Neural cell (in vitro differentiated cells): ENCODE results near the gene CRYGD. TPM values are rescaled to one million over a fixed set of nuclear protein-coding genes. Genes with fewer than 3 reads are reported as not detected.

Experiments
- H2AFZ ChIP-seq: fragments of 200-600, 300-800 bp; sonication (generic), shearing (Covaris generic); 2 replicates; pipeline ENCODE4 v1.6.0; 2014; ENCODE audit warnings: low read depth, mild to moderate bottlenecking, antibody characterized with exemption, low read length, moderate library complexity
- H3F3A ChIP-seq: fragments of 200-600 bp; shearing (Covaris generic); 2 replicates; pipeline ENCODE4 v1.6.1; 2016; ENCODE audit warnings: mild to moderate bottlenecking, moderate library complexity, mixed read lengths, antibody characterized with exemption, low read length; ENCODE audit not compliant: insufficient read depth, poor library complexity, severe bottlenecking
- H3K27ac ChIP-seq: fragments of 200-600, 300-800 bp; sonication (generic), shearing (Covaris generic); 2 replicates; pipeline ENCODE4 v1.5.1; 2014; ENCODE audit warnings: mild to moderate bottlenecking, low read length, moderate library complexity
- H3K27me3 ChIP-seq: fragments of 300-800, 200-600 bp; sonication (generic), shearing (Covaris generic); 2 replicates; pipeline ENCODE4 v1.6.0; 2014; ENCODE audit warnings: mild to moderate bottlenecking, low read depth, low read length, moderate library complexity; ENCODE audit not compliant: insufficient read depth
- H3K36me3 ChIP-seq: fragments of 300-800, 200-600 bp; sonication (generic), shearing (Covaris generic); 2 replicates; pipeline ENCODE4 v1.5.1; 2014; ENCODE audit warnings: mild to moderate bottlenecking, antibody characterized with exemption, low read length, moderate library complexity; ENCODE audit not compliant: insufficient read depth
- H3K4me2 ChIP-seq: fragments of 300-800, 200-600 bp; sonication (generic), shearing (Covaris generic); 2 replicates; pipeline ENCODE4 v1.6.0; 2014; ENCODE audit warnings: mild to moderate bottlenecking, low read length
- H3K4me3 ChIP-seq: fragments of 300-800, 200-600 bp; sonication (generic), shearing (Covaris generic); 2 replicates; pipeline ENCODE4 v1.5.1; 2014; ENCODE audit warnings: mild to moderate bottlenecking, low read length, moderate library complexity
- H3K79me2 ChIP-seq: fragments of 200-600 bp; shearing (Covaris generic); replicated peaks from 2 replicates; pipeline ENCODE4 v1.6.0; 2014; ENCODE audit warnings: mild to moderate bottlenecking, low read length, moderate library complexity; ENCODE audit not compliant: insufficient read depth
- H3K9ac ChIP-seq: fragments of 300-800, 200-600 bp; sonication (generic), shearing (Covaris generic); 2 replicates; pipeline ENCODE4 v1.6.1; 2016; ENCODE audit warnings: mild to moderate bottlenecking, low read length, mixed read lengths
- H3K9me2 ChIP-seq: fragments of 200-600 bp; shearing (Covaris generic); 2 replicates; pipeline ENCODE4 v1.6.1; 2016; ENCODE audit warnings: mild to moderate bottlenecking, low read length, mixed read lengths; ENCODE audit not compliant: insufficient read depth
- H3K9me3 ChIP-seq: fragments of 200-600, 300-800 bp; sonication (generic), shearing (Covaris generic); 2 replicates; pipeline ENCODE4 v1.6.1; 2016; ENCODE audit warnings: mild to moderate bottlenecking, mixed run types, low read length, moderate library complexity, mixed read lengths
- H4K20me1 ChIP-seq: fragments of 200-600 bp; shearing (Covaris generic); 2 replicates; pipeline ENCODE4 v1.6.1; 2016; ENCODE audit warnings: mild to moderate bottlenecking, mixed run types; ENCODE audit not compliant: insufficient read depth
- EP300 ChIP-seq: fragments of 450-650 bp; conservative IDR thresholded peaks from 2 replicates; pipeline ENCODE4 v1.6.1; 2014; ENCODE audit warnings: antibody characterized with exemption, mild to moderate bottlenecking, moderate library complexity; ENCODE audit not compliant: poor library complexity, severe bottlenecking
- EZH2 ChIP-seq: fragments of 200-600, 300-800 bp; shearing (Covaris generic), sonication (generic); IDR thresholded peaks from 2 replicates; pipeline ENCODE4 v1.6.1; 2014; ENCODE audit warnings: antibody characterized with exemption, low read length, borderline replicate concordance, mild to moderate bottlenecking; ENCODE audit not compliant: insufficient read depth, poor library complexity, severe bottlenecking
- MXI1 ChIP-seq: fragments of 450-650 bp; conservative IDR thresholded peaks from 2 replicates; pipeline ENCODE4 v1.6.1; 2014; ENCODE audit warnings: antibody characterized with exemption, mild to moderate bottlenecking; ENCODE audit not compliant: poor library complexity, severe bottlenecking
- POLR2AphosphoS5 ChIP-seq: IDR thresholded peaks from 2 replicates; pipeline ENCODE4 v1.6.1; 2012
- RAD21 ChIP-seq: fragments of 450-650 bp; conservative IDR thresholded peaks from 2 replicates; pipeline ENCODE4 v1.6.1; 2014; ENCODE audit warnings: antibody characterized with exemption, mild to moderate bottlenecking, moderate library complexity
- SMC3 ChIP-seq: fragments of 450-650 bp; conservative IDR thresholded peaks from 2 replicates; pipeline ENCODE4 v1.6.1; 2014; ENCODE audit warnings: antibody characterized with exemption, mild to moderate bottlenecking, moderate library complexity; ENCODE audit not compliant: poor library complexity
- TAF1 ChIP-seq: IDR thresholded peaks from 2 replicates; pipeline ENCODE4 v1.6.1; 2012; ENCODE audit warnings: low read depth
- polyA plus RNA-seq: library from polyadenylated mRNA; depleted of rRNA; stranded (reverse); fragments of >200 nt; gene quantifications from 2 replicates; pipeline ENCODE4 v1.2.3, GENCODE V29; 2014
- TF ChIP-seq, protein P1 (sequence below): fragments of 450-650 bp; IDR thresholded peaks from 2 replicates; pipeline ENCODE4 v1.5.1; 2014; ENCODE audit warnings: antibody characterized with exemption, mild to moderate bottlenecking, moderate library complexity; ENCODE audit not compliant: poor library complexity, severe bottlenecking
- TF ChIP-seq, protein P2 (sequence below): IDR thresholded peaks from 2 replicates; pipeline ENCODE4 v1.6.1; 2012; ENCODE audit warnings: borderline replicate concordance

The CRYGD gene
- polyA plus RNA-seq, 1 donor from 2014 or later = not detected

DNA sequence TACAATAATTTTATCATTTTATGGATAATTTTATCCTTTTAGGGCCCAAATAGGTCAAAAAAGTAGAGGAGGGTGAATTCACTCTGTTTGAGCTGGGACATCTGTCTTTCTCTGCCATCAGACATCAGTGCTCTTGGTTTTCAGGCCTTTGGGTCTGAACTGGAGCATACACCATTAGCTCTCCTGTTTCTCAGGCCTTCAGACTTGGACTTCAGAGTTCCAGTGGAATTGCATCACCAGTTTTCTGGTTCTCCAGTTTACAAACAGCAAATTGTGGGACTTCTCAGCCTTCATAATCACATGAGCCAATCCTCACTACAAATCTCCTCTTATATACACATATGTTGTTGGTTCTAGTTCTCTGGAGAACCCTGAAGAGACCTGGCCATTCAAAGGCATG lies 33.9 kb downstream of the CRYGD start:
- no peaks in the 10 kb centered on the region for H3K27me3 ChIP-seq
- H3K9ac ChIP-seq = no peak overlapping the region
- no peak overlapping the region for H3K27ac ChIP-seq
- H3K9me2 ChIP-seq = no peaks in the 10 kb centered on the region
- H2AFZ ChIP-seq = no peak overlapping the region
- no peaks in the 10 kb centered on the region for H3K9me3 ChIP-seq
- TF ChIP-seq, protein P1, sequence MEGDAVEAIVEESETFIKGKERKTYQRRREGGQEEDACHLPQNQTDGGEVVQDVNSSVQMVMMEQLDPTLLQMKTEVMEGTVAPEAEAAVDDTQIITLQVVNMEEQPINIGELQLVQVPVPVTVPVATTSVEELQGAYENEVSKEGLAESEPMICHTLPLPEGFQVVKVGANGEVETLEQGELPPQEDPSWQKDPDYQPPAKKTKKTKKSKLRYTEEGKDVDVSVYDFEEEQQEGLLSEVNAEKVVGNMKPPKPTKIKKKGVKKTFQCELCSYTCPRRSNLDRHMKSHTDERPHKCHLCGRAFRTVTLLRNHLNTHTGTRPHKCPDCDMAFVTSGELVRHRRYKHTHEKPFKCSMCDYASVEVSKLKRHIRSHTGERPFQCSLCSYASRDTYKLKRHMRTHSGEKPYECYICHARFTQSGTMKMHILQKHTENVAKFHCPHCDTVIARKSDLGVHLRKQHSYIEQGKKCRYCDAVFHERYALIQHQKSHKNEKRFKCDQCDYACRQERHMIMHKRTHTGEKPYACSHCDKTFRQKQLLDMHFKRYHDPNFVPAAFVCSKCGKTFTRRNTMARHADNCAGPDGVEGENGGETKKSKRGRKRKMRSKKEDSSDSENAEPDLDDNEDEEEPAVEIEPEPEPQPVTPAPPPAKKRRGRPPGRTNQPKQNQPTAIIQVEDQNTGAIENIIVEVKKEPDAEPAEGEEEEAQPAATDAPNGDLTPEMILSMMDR = no peak
- TF ChIP-seq POLR2AphosphoS5 (no peak), TAF1 (no peak), RAD21 (no peak), EP300 (no peak), SMC3 (no peak), MXI1 (no peak), EZH2 (no peak)
- TF ChIP-seq, protein P2, sequence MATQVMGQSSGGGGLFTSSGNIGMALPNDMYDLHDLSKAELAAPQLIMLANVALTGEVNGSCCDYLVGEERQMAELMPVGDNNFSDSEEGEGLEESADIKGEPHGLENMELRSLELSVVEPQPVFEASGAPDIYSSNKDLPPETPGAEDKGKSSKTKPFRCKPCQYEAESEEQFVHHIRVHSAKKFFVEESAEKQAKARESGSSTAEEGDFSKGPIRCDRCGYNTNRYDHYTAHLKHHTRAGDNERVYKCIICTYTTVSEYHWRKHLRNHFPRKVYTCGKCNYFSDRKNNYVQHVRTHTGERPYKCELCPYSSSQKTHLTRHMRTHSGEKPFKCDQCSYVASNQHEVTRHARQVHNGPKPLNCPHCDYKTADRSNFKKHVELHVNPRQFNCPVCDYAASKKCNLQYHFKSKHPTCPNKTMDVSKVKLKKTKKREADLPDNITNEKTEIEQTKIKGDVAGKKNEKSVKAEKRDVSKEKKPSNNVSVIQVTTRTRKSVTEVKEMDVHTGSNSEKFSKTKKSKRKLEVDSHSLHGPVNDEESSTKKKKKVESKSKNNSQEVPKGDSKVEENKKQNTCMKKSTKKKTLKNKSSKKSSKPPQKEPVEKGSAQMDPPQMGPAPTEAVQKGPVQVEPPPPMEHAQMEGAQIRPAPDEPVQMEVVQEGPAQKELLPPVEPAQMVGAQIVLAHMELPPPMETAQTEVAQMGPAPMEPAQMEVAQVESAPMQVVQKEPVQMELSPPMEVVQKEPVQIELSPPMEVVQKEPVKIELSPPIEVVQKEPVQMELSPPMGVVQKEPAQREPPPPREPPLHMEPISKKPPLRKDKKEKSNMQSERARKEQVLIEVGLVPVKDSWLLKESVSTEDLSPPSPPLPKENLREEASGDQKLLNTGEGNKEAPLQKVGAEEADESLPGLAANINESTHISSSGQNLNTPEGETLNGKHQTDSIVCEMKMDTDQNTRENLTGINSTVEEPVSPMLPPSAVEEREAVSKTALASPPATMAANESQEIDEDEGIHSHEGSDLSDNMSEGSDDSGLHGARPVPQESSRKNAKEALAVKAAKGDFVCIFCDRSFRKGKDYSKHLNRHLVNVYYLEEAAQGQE = no peak
- no peak overlapping the region for H3K4me3 ChIP-seq
- H4K20me1 ChIP-seq = no peaks in the 10 kb centered on the region
- H3F3A ChIP-seq = no peaks in the 10 kb centered on the region
- no peak overlapping the region for H3K4me2 ChIP-seq
- no peaks in the 10 kb centered on the region for H3K79me2 ChIP-seq
- H3K36me3 ChIP-seq = no peaks in the 10 kb centered on the region

DNA sequence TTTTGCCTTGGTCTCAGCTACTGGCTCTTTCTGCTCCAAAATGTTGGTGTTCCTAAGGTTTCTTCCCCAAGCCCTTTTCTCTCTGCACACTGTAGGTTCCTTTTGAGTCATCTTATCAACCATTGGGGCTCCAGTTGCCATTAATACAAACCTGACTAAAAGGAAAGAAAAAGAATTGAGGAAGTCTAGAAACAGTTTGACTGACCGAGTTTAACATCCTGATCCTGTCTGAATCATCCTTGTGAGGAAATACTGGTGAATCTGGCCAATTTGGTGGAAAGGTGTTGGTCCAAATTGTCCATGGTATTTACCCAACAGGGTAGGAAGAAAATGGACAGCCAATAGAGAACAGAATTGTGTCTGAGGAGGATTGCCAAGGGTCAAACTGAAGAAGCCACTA lies 38.3 kb downstream of the CRYGD start:
- TF ChIP-seq RAD21 (no peak), EZH2 (no peak), SMC3 (no peak), EP300 (no peak), TAF1 (no peak), MXI1 (no peak)
- TF ChIP-seq, protein P1 = no peak
- TF ChIP-seq, protein P2 = no peak
- H2AFZ ChIP-seq = no peak overlapping the region
- H3K9me3 ChIP-seq = no peaks in the 10 kb centered on the region
- H3K4me3 ChIP-seq = no peak overlapping the region
- no peak overlapping the region for H3K4me2 ChIP-seq
- no peaks in the 10 kb centered on the region for H3K27me3 ChIP-seq
- H3K79me2 ChIP-seq = no peaks in the 10 kb centered on the region
- H3K9me2 ChIP-seq = no peaks in the 10 kb centered on the region
- no peak overlapping the region for H3K27ac ChIP-seq
- H3K9ac ChIP-seq = no peak overlapping the region
- H4K20me1 ChIP-seq = no peaks in the 10 kb centered on the region
- H3F3A ChIP-seq = no peaks in the 10 kb centered on the region
- H3K36me3 ChIP-seq = no peaks in the 10 kb centered on the region
